Body of pancreas (tissue), 4 donors: ENCODE data around the gene PLP1.

ENCODE experiments used
- CTCF ChIP-seq, 7 experiments: fragments of 450-650 bp in 4 of 7; fragments of 200-600 bp in 3 of 7; sonication (generic) in 3 of 7; IDR thresholded peaks; one replicate each; pipeline ENCODE4 v1.5.1; 2016 to 2019; ENCODE audit warnings: antibody characterized with exemption in 7 of 7
- POLR2A ChIP-seq, 3 donors: fragments of 450-650 bp; IDR thresholded peaks; one replicate each; pipeline ENCODE4 v1.6.1; 2016; ENCODE audit warnings: antibody characterized with exemption in 3 of 3, mild to moderate bottlenecking in 2 of 3

GRCh38 chrX:103754401-103754800, 22.2 kb upstream of the PLP1 start:
- TF ChIP-seq CTCF (IDR thresholded peaks at IDR 0.05) (no peak), POLR2A (IDR thresholded peaks at IDR 0.05) (no peak)
